GM23338 (cell line): Measurements from ENCODE around the gene EFTUD2. TPM values are rescaled to one million over a fixed set of nuclear protein-coding genes. Genes with fewer than 3 reads are reported as not detected.

Experiments
- ATAC-seq: fragments of 200-7000 bp; cut with Tn5 transposase; 3 replicates; pipeline ENCODE4 v1.9.1; 2020
- DNase-seq: peaks from one replicate; pipeline ENCODE4 v3.0.0-alpha.2; 2015; ENCODE audit warnings: low spot score
- H2AFZ ChIP-seq: fragments of 200-600 bp; sonication (generic); 2 replicates; pipeline ENCODE4 v1.8.0; 2016; ENCODE audit warnings: antibody characterized with exemption, mild to moderate bottlenecking, moderate library complexity
- H3F3A ChIP-seq: fragments of 200-600 bp; sonication (generic); replicated peaks from 2 replicates; pipeline ENCODE4 v1.8.0; 2017; ENCODE audit warnings: antibody characterized with exemption, mixed run types, low read depth
- H3K27ac ChIP-seq: fragments of 200-600 bp; sonication (generic); 2 replicates; pipeline ENCODE4 v1.6.1; 2016; ENCODE audit warnings: low read depth
- H3K27me3 ChIP-seq: fragments of 200-600 bp; sonication (generic); 2 replicates; pipeline ENCODE4 v1.8.0; 2016; ENCODE audit warnings: mild to moderate bottlenecking, mixed run types, moderate library complexity; ENCODE audit not compliant: insufficient read depth
- H3K36me3 ChIP-seq: fragments of 200-600 bp; sonication (generic); 2 replicates; pipeline ENCODE4 v1.8.0; 2016; ENCODE audit warnings: mild to moderate bottlenecking; ENCODE audit not compliant: insufficient read depth
- H3K4me1 ChIP-seq: fragments of 200-600 bp; sonication (generic); 2 replicates; pipeline ENCODE4 v1.8.0; 2016; ENCODE audit warnings: mild to moderate bottlenecking, moderate library complexity; ENCODE audit not compliant: insufficient read depth
- H3K4me2 ChIP-seq: fragments of 200-600 bp; sonication (generic); 2 replicates; pipeline ENCODE4 v1.7.1; 2017; ENCODE audit warnings: mixed run types
- H3K4me3 ChIP-seq: fragments of 200-600 bp; sonication (generic); 2 replicates; pipeline ENCODE4 v1.6.1; 2016; ENCODE audit warnings: mixed run types
- H3K79me2 ChIP-seq: fragments of 200-600 bp; sonication (generic); replicated peaks from 2 replicates; pipeline ENCODE4 v1.8.0; 2017; ENCODE audit warnings: mild to moderate bottlenecking; ENCODE audit not compliant: insufficient read depth
- H3K9me2 ChIP-seq: fragments of 200-600 bp; sonication (generic); 2 replicates; pipeline ENCODE4 v1.8.0; 2017; ENCODE audit not compliant: insufficient read depth
- H4K20me1 ChIP-seq: fragments of 200-600 bp; sonication (generic); replicated peaks from 2 replicates; pipeline ENCODE4 v1.8.0; 2017; ENCODE audit warnings: mild to moderate bottlenecking; ENCODE audit not compliant: insufficient read depth
- H3K27ac Mint-ChIP-seq: 2 replicates; pipeline ENCODE4 v1.8.0; 2020; ENCODE audit warnings: inconsistent platforms, mild to moderate bottlenecking, moderate library complexity, mixed read lengths
- H3K27me3 Mint-ChIP-seq: 3 replicates; pipeline ENCODE4 v1.8.0; 2022; ENCODE audit warnings: low read depth, mild to moderate bottlenecking, moderate library complexity, mixed read lengths, inconsistent platforms; ENCODE audit not compliant: insufficient read depth, poor library complexity
- H3K36me3 Mint-ChIP-seq: 3 replicates; pipeline ENCODE4 v1.8.0; 2021; ENCODE audit warnings: low read depth, mild to moderate bottlenecking, inconsistent platforms, moderate library complexity, mixed read lengths
- H3K4me1 Mint-ChIP-seq: 3 replicates; pipeline ENCODE4 v1.8.0; 2020; ENCODE audit warnings: mild to moderate bottlenecking, inconsistent platforms, mixed read lengths
- H3K4me3 Mint-ChIP-seq: 3 replicates; pipeline ENCODE4 v1.8.0; 2021; ENCODE audit warnings: moderate library complexity, mild to moderate bottlenecking, inconsistent platforms, mixed read lengths
- H3K9me3 Mint-ChIP-seq: 3 replicates; pipeline ENCODE4 v1.8.0; 2020; ENCODE audit warnings: moderate library complexity, mild to moderate bottlenecking, inconsistent platforms, mixed read lengths
- CREB1 ChIP-seq: fragments of 250-450 bp; sonication (Bioruptor Pico); IDR thresholded peaks from 2 replicates; pipeline ENCODE4 v1.5.0; 2020; ENCODE audit warnings: low read depth, mild to moderate bottlenecking, moderate library complexity
- EZH2phosphoT487 ChIP-seq: fragments of 200-600 bp; sonication (generic); IDR thresholded peaks from one replicate; pipeline ENCODE4 v1.8.1; 2018; ENCODE audit warnings: antibody characterized with exemption; ENCODE audit not compliant: unreplicated experiment
- NANOG ChIP-seq: IDR thresholded peaks from 2 replicates; pipeline ENCODE4 v1.6.1; 2016; ENCODE audit warnings: antibody characterized with exemption, borderline replicate concordance
- POLR2AphosphoS5 ChIP-seq: IDR thresholded peaks from 2 replicates; pipeline ENCODE4 v1.6.1; 2016; ENCODE audit warnings: antibody characterized with exemption, low read depth
- ZNF331 ChIP-seq: fragments of 250-450 bp; sonication (Bioruptor Pico); IDR thresholded peaks from 2 replicates; pipeline ENCODE4 v1.5.0; 2020; ENCODE audit warnings: low read depth, mild to moderate bottlenecking, moderate library complexity
- polyA plus RNA-seq: library from polyadenylated mRNA; unstranded; fragments of >200 nt; fragmentation: Nextera tagmentation; extraction: Ambion mirVana; gene quantifications from 2 replicates; pipeline ENCODE4 v1.2.1, GENCODE V29; 2016
- total RNA-seq: library from RNA; depleted of rRNA; stranded (reverse); fragments of >200 nt; shearing (Covaris generic); gene quantifications from 2 replicates; pipeline ENCODE4 v1.2.3, GENCODE V29; 2014
- TF ChIP-seq, protein P1 (sequence below): IDR thresholded peaks from one replicate; pipeline ENCODE4 v1.6.1; 2018; ENCODE audit warnings: antibody characterized with exemption; ENCODE audit not compliant: unreplicated experiment
- TF ChIP-seq, protein P2 (sequence below), 2 experiments: fragments of 200-600 bp in 1 of 2; sonication (generic) in 1 of 2; conservative IDR thresholded peaks; 2 replicates each; pipeline versions ENCODE4 v1.5.1 to v1.6.1; 2016 to 2017; ENCODE audit warnings: antibody characterized with exemption in 2 of 2, low read depth in 2 of 2, mild to moderate bottlenecking in 2 of 2, moderate library complexity in 1 of 2

The EFTUD2 gene
- total and polyA plus RNA-seq, 2 experiments from 2014 or later: 61.6 to 196 TPM

- Mint-ChIP-seq H3K4me1 (peaks cover 48% of the 10 kb centered on the region), H3K36me3 (peaks cover 19% of the 10 kb centered on the region), H3K27ac (no peak overlapping the region), H3K4me3 (no peak overlapping the region), H3K9me3 (no peaks in the 10 kb centered on the region), H3K27me3 (peaks cover 16% of the 10 kb centered on the region)
- Histone ChIP-seq H4K20me1 (no peaks in the 10 kb centered on the region), H3K36me3 (no peaks in the 10 kb centered on the region), H3K4me2 (no peak overlapping the region), H3K79me2 (no peaks in the 10 kb centered on the region), H3K9me2 (no peaks in the 10 kb centered on the region), H3K4me1 (peaks cover 37% of the 10 kb centered on the region), H3K27ac (no peak overlapping the region), H3K4me3 (no peak overlapping the region), H2AFZ (no peak overlapping the region), H3F3A (peaks cover 7% of the 10 kb centered on the region; the same call in 1 of the 2 replicates), H3K27me3 (no peaks in the 10 kb centered on the region)
- ATAC-seq (no peak), DNase-seq (no peak)
- TF ChIP-seq CREB1 (CRISPR knock-in tag): no peak
- TF ChIP-seq, protein P1, sequence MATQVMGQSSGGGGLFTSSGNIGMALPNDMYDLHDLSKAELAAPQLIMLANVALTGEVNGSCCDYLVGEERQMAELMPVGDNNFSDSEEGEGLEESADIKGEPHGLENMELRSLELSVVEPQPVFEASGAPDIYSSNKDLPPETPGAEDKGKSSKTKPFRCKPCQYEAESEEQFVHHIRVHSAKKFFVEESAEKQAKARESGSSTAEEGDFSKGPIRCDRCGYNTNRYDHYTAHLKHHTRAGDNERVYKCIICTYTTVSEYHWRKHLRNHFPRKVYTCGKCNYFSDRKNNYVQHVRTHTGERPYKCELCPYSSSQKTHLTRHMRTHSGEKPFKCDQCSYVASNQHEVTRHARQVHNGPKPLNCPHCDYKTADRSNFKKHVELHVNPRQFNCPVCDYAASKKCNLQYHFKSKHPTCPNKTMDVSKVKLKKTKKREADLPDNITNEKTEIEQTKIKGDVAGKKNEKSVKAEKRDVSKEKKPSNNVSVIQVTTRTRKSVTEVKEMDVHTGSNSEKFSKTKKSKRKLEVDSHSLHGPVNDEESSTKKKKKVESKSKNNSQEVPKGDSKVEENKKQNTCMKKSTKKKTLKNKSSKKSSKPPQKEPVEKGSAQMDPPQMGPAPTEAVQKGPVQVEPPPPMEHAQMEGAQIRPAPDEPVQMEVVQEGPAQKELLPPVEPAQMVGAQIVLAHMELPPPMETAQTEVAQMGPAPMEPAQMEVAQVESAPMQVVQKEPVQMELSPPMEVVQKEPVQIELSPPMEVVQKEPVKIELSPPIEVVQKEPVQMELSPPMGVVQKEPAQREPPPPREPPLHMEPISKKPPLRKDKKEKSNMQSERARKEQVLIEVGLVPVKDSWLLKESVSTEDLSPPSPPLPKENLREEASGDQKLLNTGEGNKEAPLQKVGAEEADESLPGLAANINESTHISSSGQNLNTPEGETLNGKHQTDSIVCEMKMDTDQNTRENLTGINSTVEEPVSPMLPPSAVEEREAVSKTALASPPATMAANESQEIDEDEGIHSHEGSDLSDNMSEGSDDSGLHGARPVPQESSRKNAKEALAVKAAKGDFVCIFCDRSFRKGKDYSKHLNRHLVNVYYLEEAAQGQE: no peak
- TF ChIP-seq ZNF331 (CRISPR knock-in tag): no peak
- TF ChIP-seq POLR2AphosphoS5: no peak
- no peak for TF ChIP-seq NANOG
- TF ChIP-seq, protein P2, sequence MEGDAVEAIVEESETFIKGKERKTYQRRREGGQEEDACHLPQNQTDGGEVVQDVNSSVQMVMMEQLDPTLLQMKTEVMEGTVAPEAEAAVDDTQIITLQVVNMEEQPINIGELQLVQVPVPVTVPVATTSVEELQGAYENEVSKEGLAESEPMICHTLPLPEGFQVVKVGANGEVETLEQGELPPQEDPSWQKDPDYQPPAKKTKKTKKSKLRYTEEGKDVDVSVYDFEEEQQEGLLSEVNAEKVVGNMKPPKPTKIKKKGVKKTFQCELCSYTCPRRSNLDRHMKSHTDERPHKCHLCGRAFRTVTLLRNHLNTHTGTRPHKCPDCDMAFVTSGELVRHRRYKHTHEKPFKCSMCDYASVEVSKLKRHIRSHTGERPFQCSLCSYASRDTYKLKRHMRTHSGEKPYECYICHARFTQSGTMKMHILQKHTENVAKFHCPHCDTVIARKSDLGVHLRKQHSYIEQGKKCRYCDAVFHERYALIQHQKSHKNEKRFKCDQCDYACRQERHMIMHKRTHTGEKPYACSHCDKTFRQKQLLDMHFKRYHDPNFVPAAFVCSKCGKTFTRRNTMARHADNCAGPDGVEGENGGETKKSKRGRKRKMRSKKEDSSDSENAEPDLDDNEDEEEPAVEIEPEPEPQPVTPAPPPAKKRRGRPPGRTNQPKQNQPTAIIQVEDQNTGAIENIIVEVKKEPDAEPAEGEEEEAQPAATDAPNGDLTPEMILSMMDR (conservative IDR thresholded peaks at IDR 0.05; ENCODE audit: low read depth in 2 of 2): no peak
Measured at GRCh38 chr17:44846206-44846605, 53.0 kb downstream of the EFTUD2 start.

DNA sequence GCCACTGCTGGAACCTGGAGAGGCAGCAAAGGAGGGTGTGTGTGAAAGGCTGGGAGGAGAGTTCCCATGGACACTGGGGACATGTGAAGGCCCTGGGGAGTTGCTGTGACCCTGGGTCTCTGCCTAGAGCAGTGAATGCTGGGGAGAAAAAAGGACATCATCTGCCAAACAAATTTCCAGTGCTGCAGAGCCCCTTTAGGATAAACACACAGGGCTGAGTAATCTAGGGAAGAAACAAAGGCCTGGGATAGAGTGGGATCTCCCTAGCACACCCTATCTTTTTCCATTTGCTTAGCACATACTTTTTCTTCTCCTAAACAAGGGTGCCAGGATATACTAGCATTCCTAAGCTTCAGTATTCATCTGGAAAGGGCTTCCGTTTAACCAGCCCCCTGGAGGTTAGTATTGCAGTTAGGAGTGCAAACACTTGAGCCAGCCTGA, 54.8 kb downstream of the EFTUD2 start:
- TF ChIP-seq, protein P2 (conservative IDR thresholded peaks at IDR 0.05; ENCODE audit: low read depth in 2 of 2): peak; percentile 5 to 19; a peak in 2 of 4 replicates
- TF ChIP-seq, protein P1: no peak
- no peak for TF ChIP-seq POLR2AphosphoS5
- no peak for TF ChIP-seq EZH2phosphoT487
- no peak for TF ChIP-seq ZNF331 (CRISPR knock-in tag)
- Histone ChIP-seq H4K20me1 (no peaks in the 10 kb centered on the region), H3K9me2 (no peaks in the 10 kb centered on the region), H2AFZ (no peak overlapping the region), H3F3A (peaks cover 11% of the 10 kb centered on the region; the same call in 1 of the 2 replicates), H3K79me2 (no peaks in the 10 kb centered on the region), H3K36me3 (no peaks in the 10 kb centered on the region), H3K4me3 (no peak overlapping the region), H3K4me2 (0 out of 2 replicates have a peak overlapping the region, but pooled peaks have one; percentile 36), H3K27ac (peak overlapping the region; percentile 56; the same call in 1 of the 2 replicates), H3K27me3 (no peaks in the 10 kb centered on the region), H3K4me1 (peaks cover 37% of the 10 kb centered on the region)
- Mint-ChIP-seq H3K9me3 (no peaks in the 10 kb centered on the region), H3K27ac (0 out of 2 replicates have a peak overlapping the region, but pooled peaks have one; percentile 50), H3K4me3 (no peak overlapping the region), H3K27me3 (peaks cover 18% of the 10 kb centered on the region), H3K4me1 (peaks cover 48% of the 10 kb centered on the region), H3K36me3 (0 out of 3 replicates have a peak, but pooled peaks cover 3% of the 10 kb centered on the region)
- DNase-seq: peak; percentile 69
- peak; percentile 44 for ATAC-seq
